Osteocyte (in vitro differentiated cells): Measurements from ENCODE around the gene AKT1. TPM values are rescaled to one million over a fixed set of nuclear protein-coding genes. Genes with fewer than 3 reads are reported as not detected.

Experiments used
- DNase-seq: peaks from one replicate; pipeline ENCODE4 v3.0.0; 2021; ENCODE audit warnings: mixed read lengths; ENCODE audit not compliant: unreplicated experiment; ENCODE audit errors: extremely low spot score
- H3K27ac Mint-ChIP-seq: one replicate; pipeline ENCODE4 v1.8.0; 2021; ENCODE audit warnings: mild to moderate bottlenecking, mixed read lengths; ENCODE audit not compliant: unreplicated experiment
- H3K27me3 Mint-ChIP-seq: one replicate; pipeline ENCODE4 v1.8.0; 2021; ENCODE audit warnings: mixed read lengths; ENCODE audit not compliant: unreplicated experiment
- H3K36me3 Mint-ChIP-seq: one replicate; pipeline ENCODE4 v1.8.0; 2021; ENCODE audit warnings: mixed read lengths; ENCODE audit not compliant: unreplicated experiment
- H3K4me1 Mint-ChIP-seq: one replicate; pipeline ENCODE4 v1.8.0; 2021; ENCODE audit warnings: mixed read lengths; ENCODE audit not compliant: unreplicated experiment
- H3K4me3 Mint-ChIP-seq: one replicate; pipeline ENCODE4 v1.8.0; 2021; ENCODE audit warnings: mild to moderate bottlenecking, moderate library complexity, mixed read lengths; ENCODE audit not compliant: unreplicated experiment
- H3K9me3 Mint-ChIP-seq: one replicate; pipeline ENCODE4 v1.8.0; 2021; ENCODE audit warnings: mixed read lengths; ENCODE audit not compliant: unreplicated experiment
- total RNA-seq: library from RNA; stranded (reverse); gene quantifications from 2 replicates; pipeline ENCODE4 v1.2.1, GENCODE V29; 2021
- TF ChIP-seq, protein P1 (sequence below): fragments of 200-600 bp; sonication (generic); IDR thresholded peaks from 2 replicates; pipeline ENCODE4 v1.5.0; 2021; ENCODE audit warnings: antibody characterized with exemption, mild to moderate bottlenecking, moderate library complexity

The AKT1 gene
- total RNA-seq, 1 donor from 2014 or later = 157 TPM

DNA sequence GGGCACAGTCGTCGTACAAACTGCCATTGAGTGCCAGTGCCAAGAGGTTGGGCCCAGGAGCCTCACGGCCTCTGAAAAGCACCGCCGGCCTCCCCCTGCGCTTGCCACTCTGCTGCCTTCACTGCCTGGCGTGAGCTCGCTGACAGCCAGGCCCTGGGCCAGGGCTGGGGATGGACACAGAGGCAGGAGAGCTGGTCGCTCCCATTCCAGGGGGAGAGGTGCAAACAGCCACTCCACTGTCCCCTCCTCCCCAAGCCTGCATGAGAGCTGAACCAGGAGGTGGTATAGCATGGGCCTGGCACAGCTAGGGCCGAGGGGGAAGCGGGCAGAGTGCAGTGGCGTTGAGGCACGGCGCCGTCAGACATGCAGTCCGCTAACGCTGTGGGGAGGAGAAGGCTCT lies 66.9 kb downstream of the AKT1 start:
- Mint-ChIP-seq H3K9me3 (no peaks in the 10 kb centered on the region), H3K27me3 (peaks cover 3% of the 10 kb centered on the region), H3K36me3 (no peaks in the 10 kb centered on the region), H3K27ac (no peak overlapping the region), H3K4me3 (no peak overlapping the region), H3K4me1 (peaks cover 10% of the 10 kb centered on the region)
- TF ChIP-seq, protein P1, sequence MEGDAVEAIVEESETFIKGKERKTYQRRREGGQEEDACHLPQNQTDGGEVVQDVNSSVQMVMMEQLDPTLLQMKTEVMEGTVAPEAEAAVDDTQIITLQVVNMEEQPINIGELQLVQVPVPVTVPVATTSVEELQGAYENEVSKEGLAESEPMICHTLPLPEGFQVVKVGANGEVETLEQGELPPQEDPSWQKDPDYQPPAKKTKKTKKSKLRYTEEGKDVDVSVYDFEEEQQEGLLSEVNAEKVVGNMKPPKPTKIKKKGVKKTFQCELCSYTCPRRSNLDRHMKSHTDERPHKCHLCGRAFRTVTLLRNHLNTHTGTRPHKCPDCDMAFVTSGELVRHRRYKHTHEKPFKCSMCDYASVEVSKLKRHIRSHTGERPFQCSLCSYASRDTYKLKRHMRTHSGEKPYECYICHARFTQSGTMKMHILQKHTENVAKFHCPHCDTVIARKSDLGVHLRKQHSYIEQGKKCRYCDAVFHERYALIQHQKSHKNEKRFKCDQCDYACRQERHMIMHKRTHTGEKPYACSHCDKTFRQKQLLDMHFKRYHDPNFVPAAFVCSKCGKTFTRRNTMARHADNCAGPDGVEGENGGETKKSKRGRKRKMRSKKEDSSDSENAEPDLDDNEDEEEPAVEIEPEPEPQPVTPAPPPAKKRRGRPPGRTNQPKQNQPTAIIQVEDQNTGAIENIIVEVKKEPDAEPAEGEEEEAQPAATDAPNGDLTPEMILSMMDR = no peak
- DNase-seq = no peak

DNA sequence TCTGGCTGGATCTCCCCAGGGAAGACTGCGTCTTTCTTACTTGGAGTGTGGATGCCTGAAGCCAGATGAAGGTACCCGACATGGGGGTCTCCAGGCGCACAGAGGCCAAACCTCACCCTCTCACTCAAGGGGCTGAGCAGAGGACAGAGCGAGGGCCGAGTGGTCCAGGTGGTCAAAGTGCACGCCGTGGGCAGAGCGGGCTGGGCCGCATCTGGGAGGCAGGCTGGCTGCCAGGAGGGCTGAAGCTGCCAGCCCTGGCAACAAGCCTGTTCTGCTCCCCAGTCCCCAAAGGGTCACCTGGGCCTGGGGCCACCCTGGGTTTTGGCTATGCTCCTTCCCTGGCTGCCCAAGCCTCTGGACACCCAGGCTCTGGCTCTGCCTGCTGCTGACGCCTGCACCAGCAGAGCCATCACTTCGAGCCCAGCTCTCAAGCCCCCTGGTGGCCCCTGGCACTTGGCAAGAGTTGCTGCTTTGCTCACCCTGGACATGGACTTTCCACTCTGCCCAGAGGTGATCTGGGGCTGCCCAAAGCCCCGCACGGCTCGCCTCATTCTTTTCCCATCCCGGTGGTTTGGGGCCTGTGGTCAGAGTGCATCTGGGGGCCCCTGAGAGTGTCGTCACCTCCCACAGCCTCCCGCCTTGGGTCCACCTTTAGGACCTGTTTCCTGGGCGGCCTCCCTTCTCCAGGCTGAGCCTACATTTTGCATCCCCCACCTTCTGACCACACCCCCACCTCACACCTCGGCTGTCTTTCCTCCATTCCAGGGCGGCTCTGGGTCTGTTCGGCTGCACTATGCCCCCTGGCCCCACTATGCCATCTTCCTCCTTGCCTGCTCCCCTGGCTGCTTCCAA lies 68.7 kb downstream of the AKT1 start:
- no peak for DNase-seq

DNA sequence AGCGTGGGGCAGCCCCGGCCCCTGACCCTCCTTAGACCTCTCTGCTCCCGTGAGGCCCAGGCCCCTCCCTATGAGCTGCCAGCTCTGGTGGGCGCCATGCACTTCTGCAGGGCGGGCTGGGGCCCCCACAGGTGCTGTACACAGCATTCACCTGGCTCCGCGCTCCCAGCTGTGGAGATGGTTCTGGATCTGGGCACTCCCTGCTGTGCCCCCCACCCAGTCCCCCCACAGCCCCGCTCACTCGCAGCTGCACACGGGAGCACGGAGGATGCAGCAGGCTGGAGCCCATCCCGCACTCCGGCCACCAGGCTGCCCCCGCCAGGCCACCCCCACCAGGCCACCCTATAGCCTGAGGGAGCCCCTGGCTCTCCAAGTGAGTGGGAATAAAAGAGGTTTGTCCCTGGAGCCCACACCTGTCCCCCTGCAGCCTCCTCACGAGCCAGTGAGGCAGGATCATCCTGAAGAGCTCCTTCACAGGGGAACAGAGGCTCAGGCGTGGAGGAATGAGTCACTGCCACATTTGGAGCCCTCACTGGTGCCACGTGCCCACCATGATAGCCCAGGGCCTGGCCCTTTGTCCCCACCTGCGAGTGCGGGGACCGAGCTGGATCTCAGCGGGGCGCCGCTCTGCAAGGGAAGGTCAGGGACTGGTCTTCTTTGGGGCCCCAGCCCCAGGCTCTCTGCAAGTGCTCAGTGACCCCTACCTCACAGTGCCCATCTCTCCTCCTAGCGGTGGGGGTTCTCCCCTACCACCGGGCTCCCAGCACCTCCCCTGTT lies 69.6 kb downstream of the AKT1 start:
- H3K27ac Mint-ChIP-seq = no peak overlapping the region
- H3K4me3 Mint-ChIP-seq = no peak overlapping the region
- DNase-seq = no peak
- H3K27me3 Mint-ChIP-seq = peaks cover 3% of the 10 kb centered on the region
- H3K9me3 Mint-ChIP-seq = no peaks in the 10 kb centered on the region
- no peaks in the 10 kb centered on the region for H3K36me3 Mint-ChIP-seq
- TF ChIP-seq, protein P1 = no peak
- H3K4me1 Mint-ChIP-seq = peaks cover 19% of the 10 kb centered on the region

More for the DNA sequence above, 68.7 kb downstream of the AKT1 start:
- Mint-ChIP-seq H3K9me3 (no peaks in the 10 kb centered on the region), H3K4me1 (peaks cover 15% of the 10 kb centered on the region), H3K36me3 (no peaks in the 10 kb centered on the region), H3K27ac (no peak overlapping the region), H3K27me3 (peaks cover 3% of the 10 kb centered on the region), H3K4me3 (no peak overlapping the region)
- TF ChIP-seq, protein P1 = no peak

DNA sequence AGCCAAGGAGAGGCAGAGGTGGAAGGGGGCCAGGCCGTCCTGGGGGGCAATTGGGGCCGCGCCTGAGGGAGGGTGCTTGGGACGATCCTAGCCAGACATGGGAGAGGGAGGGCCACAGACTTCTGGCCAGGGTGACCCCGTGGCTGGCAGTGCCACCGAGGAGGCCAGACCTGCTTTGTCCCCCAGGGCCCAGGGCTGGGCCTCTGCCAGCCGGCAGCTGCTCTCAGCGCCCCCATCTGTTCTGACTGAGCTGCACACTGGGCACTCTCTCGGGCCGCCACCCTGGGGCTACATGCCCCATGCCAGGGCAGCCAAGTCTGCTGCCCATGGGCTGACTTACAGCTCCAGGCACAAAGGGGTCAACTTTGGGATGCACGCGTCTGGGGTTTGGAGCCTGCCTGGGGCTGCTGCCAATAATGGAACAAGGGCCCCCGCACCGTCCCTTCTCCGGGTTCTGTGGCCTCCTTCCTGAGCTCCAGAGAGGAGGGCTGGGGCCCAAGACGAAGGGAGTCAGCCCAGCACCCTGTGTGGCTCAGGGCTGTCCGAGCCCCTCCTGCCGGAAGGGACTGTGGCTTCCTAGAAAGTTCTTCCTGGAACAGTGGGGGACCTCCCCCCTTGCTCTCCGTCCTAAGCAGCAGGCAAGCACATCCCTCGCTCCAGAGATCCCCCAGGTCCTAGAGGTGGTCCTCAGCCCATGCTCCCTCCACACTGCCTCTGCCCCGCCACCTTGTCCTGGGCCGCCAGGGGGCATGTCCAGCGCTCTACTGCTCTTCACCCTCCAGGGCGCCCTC lies 70.4 kb downstream of the AKT1 start:
- no peaks in the 10 kb centered on the region for H3K36me3 Mint-ChIP-seq
- H3K27me3 Mint-ChIP-seq = peaks cover 3% of the 10 kb centered on the region
- H3K9me3 Mint-ChIP-seq = no peaks in the 10 kb centered on the region
- TF ChIP-seq, protein P1 = peak; percentile 4
- DNase-seq = no peak
- H3K4me3 Mint-ChIP-seq = peak overlapping the region; percentile 22
- peaks cover 19% of the 10 kb centered on the region for H3K4me1 Mint-ChIP-seq
- H3K27ac Mint-ChIP-seq = no peak overlapping the region
